Activated CD8-positive, alpha-beta T cell treated with anti-CD3 and anti-CD28 coated beads, Interleukin-2, amount 10 ng/mL, durations not matched to agents 7 days and 5 days (primary cell): ENCODE results near the gene FRMPD4. TPM values are rescaled to one million over a fixed set of nuclear protein-coding genes. Genes with fewer than 3 reads are reported as not detected.

ENCODE experiments used
- ATAC-seq: fragments of 150-1000 bp; cut with Tn5 transposase; one replicate; pipeline ENCODE4 v1.10.0; 2021; ENCODE audit warnings: moderate library complexity
- CTCF ChIA-PET: fragments of 350-600 bp; sonication (Branson Sonifier 250); formaldehyde crosslinking; loops from one replicate; lab custom pipeline; 2021; ENCODE audit warnings: antibody characterized with exemption; lab: Charles Lee
- POLR2A ChIA-PET: fragments of 350-600 bp; sonication (Branson Sonifier 250); formaldehyde crosslinking; loops from one replicate; lab custom pipeline; 2021; ENCODE audit warnings: antibody characterized with exemption; lab: Charles Lee
- DNase-seq: peaks from one replicate; pipeline ENCODE4 v3.0.0-alpha.2; 2020
- H3K27ac Mint-ChIP-seq: one replicate; pipeline ENCODE4 v1.8.0; 2021; ENCODE audit warnings: mild to moderate bottlenecking, mixed read lengths
- H3K27me3 Mint-ChIP-seq: one replicate; pipeline ENCODE4 v1.8.0; 2021; ENCODE audit warnings: low read depth, mixed read lengths
- H3K36me3 Mint-ChIP-seq: one replicate; pipeline ENCODE4 v1.8.0; 2021; ENCODE audit warnings: low read depth, mixed read lengths
- H3K4me1 Mint-ChIP-seq: one replicate; pipeline ENCODE4 v1.8.0; 2021; ENCODE audit warnings: low read depth, mixed read lengths
- H3K4me3 Mint-ChIP-seq: one replicate; pipeline ENCODE4 v1.8.0; 2021; ENCODE audit warnings: mild to moderate bottlenecking, mixed read lengths
- H3K9me3 Mint-ChIP-seq: one replicate; pipeline ENCODE4 v1.8.0; 2022; ENCODE audit warnings: mixed read lengths; ENCODE audit not compliant: insufficient read depth
- total RNA-seq, 2 experiments: library from RNA; stranded (reverse); gene quantifications; one replicate each; pipeline ENCODE4 v1.2.3, GENCODE V29; 2021

FRMPD4 gene
- total RNA-seq, 2 experiments from 2014 or later = not detected

GRCh38 chrX:12661464-12661863 is 523.2 kb downstream of the FRMPD4 start:
- H3K27ac Mint-ChIP-seq = no peak overlapping the region
- no peak for DNase-seq
- H3K36me3 Mint-ChIP-seq = no peaks in the 10 kb centered on the region
- no peaks in the 10 kb centered on the region for H3K9me3 Mint-ChIP-seq
- ChIA-PET CTCF (no interaction called here), POLR2A (no interaction called here)
- H3K4me3 Mint-ChIP-seq = no peak overlapping the region
- peaks cover 7% of the 10 kb centered on the region for H3K4me1 Mint-ChIP-seq
- ATAC-seq = no peak
- no peaks in the 10 kb centered on the region for H3K27me3 Mint-ChIP-seq

- ChIA-PET CTCF (no interaction called here), POLR2A (no interaction called here)
- H3K4me1 Mint-ChIP-seq = no peaks in the 10 kb centered on the region
- H3K36me3 Mint-ChIP-seq = no peaks in the 10 kb centered on the region
- H3K9me3 Mint-ChIP-seq = no peaks in the 10 kb centered on the region
- no peak overlapping the region for H3K27ac Mint-ChIP-seq
- no peaks in the 10 kb centered on the region for H3K27me3 Mint-ChIP-seq
- no peak for ATAC-seq
- DNase-seq = no peak
- H3K4me3 Mint-ChIP-seq = no peak overlapping the region
Observed at GRCh38 chrX:12672367-12673106, 534.3 kb downstream of the FRMPD4 start.

- H3K36me3 Mint-ChIP-seq = no peaks in the 10 kb centered on the region
- no peak overlapping the region for H3K4me3 Mint-ChIP-seq
- H3K9me3 Mint-ChIP-seq = no peaks in the 10 kb centered on the region
- ATAC-seq (no peak), DNase-seq (no peak)
- ChIA-PET POLR2A (no interaction called here), CTCF (no interaction called here)
- no peak overlapping the region for H3K27ac Mint-ChIP-seq
- H3K27me3 Mint-ChIP-seq = no peaks in the 10 kb centered on the region
- no peaks in the 10 kb centered on the region for H3K4me1 Mint-ChIP-seq
Observed at GRCh38 chrX:12673487-12673886, 535.2 kb downstream of the FRMPD4 start.

- CTCF ChIA-PET = no interaction called here
- no peaks in the 10 kb centered on the region for H3K27me3 Mint-ChIP-seq
- H3K9me3 Mint-ChIP-seq = no peaks in the 10 kb centered on the region
- no peak for DNase-seq
- ATAC-seq = no peak
- no peaks in the 10 kb centered on the region for H3K4me1 Mint-ChIP-seq
- H3K27ac Mint-ChIP-seq = no peak overlapping the region
- POLR2A ChIA-PET = no interaction called here
- no peak overlapping the region for H3K4me3 Mint-ChIP-seq
- H3K36me3 Mint-ChIP-seq = no peaks in the 10 kb centered on the region
Observed at GRCh38 chrX:12679522-12679921, 541.2 kb downstream of the FRMPD4 start.

GRCh38 chrX:12681047-12681446 is 542.8 kb downstream of the FRMPD4 start:
- Mint-ChIP-seq H3K27ac (no peak overlapping the region), H3K9me3 (no peaks in the 10 kb centered on the region), H3K36me3 (no peaks in the 10 kb centered on the region), H3K4me1 (no peaks in the 10 kb centered on the region), H3K27me3 (no peaks in the 10 kb centered on the region), H3K4me3 (no peak overlapping the region)
- ATAC-seq (no peak), DNase-seq (no peak)
- CTCF ChIA-PET = no interaction called here
- POLR2A ChIA-PET = no interaction called here

- ATAC-seq (no peak), DNase-seq (no peak)
- ChIA-PET POLR2A (no interaction called here), CTCF (no interaction called here)
- H3K36me3 Mint-ChIP-seq = no peaks in the 10 kb centered on the region
- H3K9me3 Mint-ChIP-seq = no peaks in the 10 kb centered on the region
- no peak overlapping the region for H3K27ac Mint-ChIP-seq
- H3K4me1 Mint-ChIP-seq = no peaks in the 10 kb centered on the region
- no peaks in the 10 kb centered on the region for H3K27me3 Mint-ChIP-seq
- no peak overlapping the region for H3K4me3 Mint-ChIP-seq
Observed at GRCh38 chrX:12685541-12685940, 547.3 kb downstream of the FRMPD4 start.

- DNase-seq (no peak), ATAC-seq (no peak)
- Mint-ChIP-seq H3K4me1 (no peaks in the 10 kb centered on the region), H3K27ac (no peak overlapping the region), H3K27me3 (no peaks in the 10 kb centered on the region), H3K4me3 (no peak overlapping the region), H3K9me3 (no peaks in the 10 kb centered on the region), H3K36me3 (no peaks in the 10 kb centered on the region)
- POLR2A ChIA-PET = no interaction called here
- CTCF ChIA-PET = no interaction called here
Observed at GRCh38 chrX:12686331-12686730, 548.1 kb downstream of the FRMPD4 start.

- POLR2A ChIA-PET = no interaction called here
- DNase-seq = no peak
Observed at GRCh38 chrX:12690646-12691045, 552.4 kb downstream of the FRMPD4 start.

GRCh38 chrX:12693754-12694153 is 555.5 kb downstream of the FRMPD4 start:
- ATAC-seq (no peak), DNase-seq (no peak)
- ChIA-PET POLR2A (no interaction called here), CTCF (interaction anchor here (1.2 to 1.4 kb wide), 2 partner anchors 8 to 78 kb away, joined by 4 read pairs; no protein-coding TSS in a partner anchor)
- H3K27ac Mint-ChIP-seq = no peak overlapping the region
- peaks cover 3% of the 10 kb centered on the region for H3K27me3 Mint-ChIP-seq
- no peak overlapping the region for H3K4me3 Mint-ChIP-seq
- no peaks in the 10 kb centered on the region for H3K36me3 Mint-ChIP-seq
- H3K9me3 Mint-ChIP-seq = no peaks in the 10 kb centered on the region
- H3K4me1 Mint-ChIP-seq = no peaks in the 10 kb centered on the region

More at GRCh38 chrX:12690646-12691045, 552.4 kb downstream of the FRMPD4 start:
- ATAC-seq = no peak
- H3K36me3 Mint-ChIP-seq = no peaks in the 10 kb centered on the region
- H3K4me3 Mint-ChIP-seq = no peak overlapping the region
- no peak overlapping the region for H3K27ac Mint-ChIP-seq
- no peaks in the 10 kb centered on the region for H3K9me3 Mint-ChIP-seq
- H3K4me1 Mint-ChIP-seq = no peaks in the 10 kb centered on the region
- H3K27me3 Mint-ChIP-seq = peaks cover 3% of the 10 kb centered on the region
- CTCF ChIA-PET = no interaction called here

GRCh38 chrX:12700745-12701144 is 562.5 kb downstream of the FRMPD4 start:
- Mint-ChIP-seq H3K36me3 (no peaks in the 10 kb centered on the region), H3K27ac (no peak overlapping the region), H3K4me3 (no peak overlapping the region), H3K4me1 (no peaks in the 10 kb centered on the region), H3K9me3 (no peaks in the 10 kb centered on the region), H3K27me3 (peaks cover 3% of the 10 kb centered on the region)
- DNase-seq (no peak), ATAC-seq (no peak)
- ChIA-PET CTCF (interaction anchor here (1.2 to 2.0 kb wide), 5 partner anchors 8 to 200 kb away, joined by 3 to 11 read pairs (median 4); no protein-coding TSS in a partner anchor), POLR2A (no interaction called here)

- no peak overlapping the region for H3K27ac Mint-ChIP-seq
- no peaks in the 10 kb centered on the region for H3K4me1 Mint-ChIP-seq
- CTCF ChIA-PET = interaction anchor here (0.8 to 2.0 kb wide), 11 partner anchors 8 to 1169 kb away, joined by 3 to 11 read pairs (median 4); no protein-coding TSS in a partner anchor
- POLR2A ChIA-PET = no interaction called here
- ATAC-seq = no peak
- peaks cover 3% of the 10 kb centered on the region for H3K27me3 Mint-ChIP-seq
- no peaks in the 10 kb centered on the region for H3K36me3 Mint-ChIP-seq
- peak; percentile 54 for DNase-seq
- H3K4me3 Mint-ChIP-seq = no peak overlapping the region
- no peaks in the 10 kb centered on the region for H3K9me3 Mint-ChIP-seq
Observed at GRCh38 chrX:12701628-12702027, 563.4 kb downstream of the FRMPD4 start.

GRCh38 chrX:12702509-12703091 is 564.3 kb downstream of the FRMPD4 start:
- ChIA-PET CTCF (interaction anchor here (0.9 to 2.0 kb wide), 3 partner anchors 11 to 198 kb away, joined by 3 to 10 read pairs (median 4); no protein-coding TSS in a partner anchor), POLR2A (no interaction called here)
- ATAC-seq (no peak), DNase-seq (peak; percentile 21)
- Mint-ChIP-seq H3K4me1 (no peaks in the 10 kb centered on the region), H3K27me3 (peaks cover 3% of the 10 kb centered on the region), H3K9me3 (no peaks in the 10 kb centered on the region), H3K27ac (no peak overlapping the region), H3K36me3 (no peaks in the 10 kb centered on the region), H3K4me3 (no peak overlapping the region)
